ENCODE measurements around the gene INO80B. TPM values are rescaled to one million over a fixed set of nuclear protein-coding genes. Genes with fewer than 3 reads are reported as not detected.
"Not testable (repeated sequence)": the region's sequence is repeated elsewhere in the genome, so short reads cannot be mapped to it uniquely, and the experiment has no call there.

The INO80B gene
- total RNA-seq, 1 experiment from 2014 or later = 14.2 TPM

DNA sequence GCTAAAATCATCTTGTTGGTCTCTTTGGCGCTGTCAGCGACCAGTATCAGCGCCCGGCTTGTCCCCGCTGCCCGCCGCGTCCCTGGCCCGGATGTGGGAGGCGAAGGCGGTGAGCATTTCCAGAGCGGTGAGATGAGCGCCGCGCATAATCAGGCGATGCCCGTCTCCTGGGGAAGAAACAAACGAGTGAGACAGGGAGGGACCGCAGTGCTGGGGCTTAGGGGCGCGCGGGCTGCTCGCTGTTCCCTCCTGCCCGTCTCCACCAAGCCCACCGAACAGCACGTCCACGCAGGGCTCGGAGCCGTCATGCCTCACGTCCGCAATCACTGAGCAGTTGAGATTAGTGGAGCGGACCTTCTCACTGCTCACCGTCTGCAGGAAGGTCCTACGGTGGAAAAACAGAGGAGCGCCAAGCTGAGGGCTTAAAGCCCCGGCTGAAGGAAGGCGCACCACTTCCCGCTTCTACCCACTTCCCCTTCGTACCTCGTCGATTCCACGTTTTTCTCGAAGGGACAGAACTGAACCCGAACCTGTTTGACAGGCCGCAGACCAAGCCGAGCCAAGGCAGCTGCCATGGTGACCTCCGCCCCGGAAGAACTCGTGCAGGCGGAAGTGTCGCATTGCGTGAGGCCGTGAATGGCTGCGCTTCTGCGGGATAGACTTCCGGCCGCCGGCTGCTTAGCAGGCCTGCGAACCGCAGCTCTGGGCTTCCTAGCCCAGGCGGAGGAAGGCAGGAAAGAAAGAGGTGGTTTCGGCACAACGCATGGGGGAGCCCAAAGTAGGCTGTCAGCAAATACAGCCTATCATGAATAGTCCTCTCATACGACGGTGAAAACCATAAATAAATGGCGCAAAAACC, 17.4 kb downstream of the INO80B start, which contains the start of gene MRPL53:
TSS of gene MRPL53 (minus strand) at position 595 of the 859 bp plus-strand sequence. CDS start at position 575, 20 bp downstream.
- Histone ChIP-seq H3K4me1 (peaks cover 3% of the 10 kb centered on the region; the same call in 1 of the 2 replicates), H3K36me3 (peaks cover 7% of the 10 kb centered on the region; the same call in 1 of the 2 replicates), H3K27ac (peak within 1 kb of the TSS; percentile 76), H3K9me3 (replicated peaks) (no peaks in the 10 kb centered on the region), H3K4me3 (peak within 1 kb of the TSS; percentile 78), H3K27me3 (no peaks in the 10 kb centered on the region)
- DNase-seq = peak; percentile 96 to 98

GRCh38 chr2:74472945-74473258, 18.0 kb downstream of the INO80B start:
- Histone ChIP-seq H3K27me3 (no peaks in the 10 kb centered on the region), H3K36me3 (peaks cover 7% of the 10 kb centered on the region; the same call in 1 of the 2 replicates), H3K4me1 (peaks cover 3% of the 10 kb centered on the region; the same call in 1 of the 2 replicates), H3K4me3 (peak overlapping the region; percentile 78), H3K27ac (peak overlapping the region; percentile 76), H3K9me3 (replicated peaks) (no peaks in the 10 kb centered on the region)
- DNase-seq = no peak

- Histone ChIP-seq H3K9me3 (replicated peaks) (no peaks in the 10 kb centered on the region), H3K27ac (no peak overlapping the region), H3K36me3 (peaks cover 7% of the 10 kb centered on the region; the same call in 1 of the 2 replicates), H3K4me3 (no peak overlapping the region), H3K27me3 (no peaks in the 10 kb centered on the region), H3K4me1 (peaks cover 3% of the 10 kb centered on the region; the same call in 1 of the 2 replicates)
- DNase-seq = no peak
Observed at GRCh38 chr2:74474481-74474880, 19.6 kb downstream of the INO80B start.

- peaks cover 3% of the 10 kb centered on the region; the same call in 1 of the 2 replicates for H3K4me1 ChIP-seq
- H3K9me3 ChIP-seq (replicated peaks) = no peaks in the 10 kb centered on the region
- H3K36me3 ChIP-seq = peaks cover 7% of the 10 kb centered on the region; the same call in 1 of the 2 replicates
- H3K4me3 ChIP-seq = no peak overlapping the region
- no peaks in the 10 kb centered on the region for H3K27me3 ChIP-seq
- DNase-seq = peak; percentile 37 to 51
- H3K27ac ChIP-seq = no peak overlapping the region
Observed at GRCh38 chr2:74474899-74475298, 20.0 kb downstream of the INO80B start.

GRCh38 chr2:74481431-74481830, 26.5 kb downstream of the INO80B start:
- no peak overlapping the region for H3K27ac ChIP-seq
- H3K27me3 ChIP-seq = no peaks in the 10 kb centered on the region

DNA sequence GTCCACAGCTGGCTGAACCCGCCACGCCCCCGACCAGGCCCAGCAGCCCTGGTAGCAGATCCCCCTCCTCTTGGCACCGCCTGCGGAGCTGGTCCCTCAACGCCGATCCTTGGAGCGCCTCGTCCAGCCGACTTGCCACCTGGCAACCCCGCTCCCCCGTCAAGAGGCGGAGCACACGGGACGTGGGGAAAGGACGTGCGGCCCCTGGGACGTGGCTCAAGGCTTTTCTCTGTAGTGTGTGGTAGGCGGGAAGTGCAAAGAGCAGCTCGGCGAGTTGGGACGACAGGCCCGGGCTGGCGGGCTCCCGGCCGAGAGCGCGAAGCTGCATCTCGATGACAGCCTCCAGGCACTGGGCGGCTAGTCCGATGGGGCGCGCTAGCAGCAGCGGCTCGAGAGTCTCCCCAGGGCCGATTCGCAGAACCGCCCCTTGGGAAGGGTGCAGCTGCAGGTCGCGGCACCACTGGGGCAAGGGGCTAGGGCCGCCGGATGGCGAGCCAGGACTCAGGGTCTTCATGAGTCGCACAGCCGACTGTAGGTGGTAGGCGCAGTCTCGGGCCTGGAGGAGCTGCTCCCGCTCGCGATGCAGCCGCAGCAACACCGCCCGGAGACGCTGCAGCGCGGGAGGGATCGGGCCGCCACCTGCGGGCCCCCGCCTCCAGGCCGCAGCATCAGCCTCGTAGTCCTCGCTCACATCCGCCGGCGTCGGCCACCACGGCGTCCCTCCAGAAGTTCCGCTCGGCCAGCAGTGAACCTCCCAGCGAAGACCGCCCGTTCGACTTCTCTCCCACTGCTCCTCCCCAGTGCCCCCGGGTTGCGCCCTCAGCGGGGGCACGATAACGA, 27.3 kb downstream of the INO80B start:
- Histone ChIP-seq H3K9me3 (replicated peaks) (no peaks in the 10 kb centered on the region), H3K27ac (peak overlapping the region; percentile 87), H3K4me1 (peaks cover 4% of the 10 kb centered on the region), H3K36me3 (peaks cover 4% of the 10 kb centered on the region; the same call in 1 of the 2 replicates), H3K27me3 (no peaks in the 10 kb centered on the region), H3K4me3 (peak overlapping the region; percentile 93)
- peak; percentile 52 to 72 for DNase-seq

More at GRCh38 chr2:74481431-74481830, 26.5 kb downstream of the INO80B start:
- Histone ChIP-seq H3K9me3 (replicated peaks) (no peaks in the 10 kb centered on the region), H3K4me3 (peak overlapping the region; percentile 93), H3K4me1 (peaks cover 4% of the 10 kb centered on the region), H3K36me3 (peaks cover 4% of the 10 kb centered on the region; the same call in 1 of the 2 replicates)
- no peak for DNase-seq

DNA sequence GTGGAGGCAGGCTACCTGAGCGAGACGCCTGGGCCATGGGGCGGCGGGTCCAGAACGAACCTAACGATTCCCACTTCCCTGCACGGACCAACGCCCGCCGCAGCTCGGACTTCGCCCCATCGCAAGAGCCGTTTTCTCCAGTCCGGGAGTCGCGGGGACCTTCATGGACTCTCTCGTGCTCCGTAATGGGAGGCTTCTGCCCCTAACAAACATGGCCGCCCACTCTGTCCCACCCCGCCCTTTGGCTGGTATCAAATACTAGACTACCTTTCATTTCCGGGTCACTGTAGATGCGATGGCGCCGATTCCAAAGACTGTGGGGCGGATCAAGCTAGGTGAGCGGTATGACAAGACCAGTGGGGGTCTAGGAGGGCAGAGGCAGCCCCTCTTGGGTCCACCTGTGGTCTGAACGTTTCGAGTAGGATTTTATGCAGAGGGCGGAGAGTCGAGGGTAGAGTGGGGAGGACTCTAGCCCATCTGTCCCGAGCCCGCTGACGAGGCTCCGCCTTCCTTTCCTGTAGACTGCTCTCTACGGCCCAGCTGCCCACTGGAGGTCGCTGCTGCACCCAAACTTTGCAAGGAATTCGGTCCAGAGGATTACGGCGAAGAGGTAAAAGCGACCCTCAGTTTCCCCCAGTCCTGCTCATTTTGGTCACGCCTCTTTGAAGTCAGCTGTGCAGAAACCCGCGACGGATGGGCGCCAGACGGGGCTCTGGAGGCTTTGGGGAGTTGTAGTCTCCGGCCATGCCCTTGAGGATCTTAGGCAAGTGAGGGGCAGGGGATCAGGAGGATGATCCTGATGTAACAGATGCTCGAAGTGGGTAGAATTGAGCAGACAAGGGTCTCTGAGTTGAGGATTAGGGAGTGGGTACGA, 28.2 kb downstream of the INO80B start, which contains the start of the genes CCDC142 and TTC31:
TSS of gene CCDC142 (minus strand) at position 198 of the 874 bp plus-strand sequence. CDS start at position 37, 161 bp downstream.
TSS of gene TTC31 (plus strand) at position 281 of the 874 bp plus-strand sequence. CDS start at position 296, 15 bp downstream.
- Histone ChIP-seq H3K4me1 (peaks cover 4% of the 10 kb centered on the region), H3K9me3 (replicated peaks) (no peaks in the 10 kb centered on the region), H3K4me3 (peak within 1 kb of the TSS; percentile 93), H3K27me3 (no peaks in the 10 kb centered on the region), H3K27ac (peak within 1 kb of the TSS; percentile 87), H3K36me3 (peaks cover 4% of the 10 kb centered on the region; the same call in 1 of the 2 replicates)
- DNase-seq = peak; percentile 97 to 99

DNA sequence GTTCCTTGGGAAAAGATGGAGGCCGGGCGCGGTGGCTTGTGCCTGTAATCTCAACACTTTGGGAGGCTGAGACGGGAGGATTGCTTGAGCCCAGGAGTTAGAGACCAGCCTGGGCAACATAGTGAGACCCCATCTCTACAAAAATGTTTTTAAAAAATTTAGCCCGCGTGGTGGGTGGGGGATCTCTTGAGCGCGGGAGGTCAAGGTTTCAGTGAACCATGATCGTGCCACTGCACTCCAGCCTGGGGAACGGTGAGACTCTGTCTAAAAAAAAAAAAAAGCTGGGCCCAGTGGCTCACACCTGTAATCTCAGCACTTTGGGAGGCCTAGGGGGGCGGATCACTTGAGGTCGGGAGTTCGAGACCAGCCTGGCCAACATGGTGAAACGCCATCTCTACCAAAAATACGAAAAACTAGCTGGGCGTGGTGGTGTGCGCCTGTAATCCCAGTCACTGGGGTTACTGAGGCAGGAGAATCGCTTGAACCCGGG, 28.8 kb downstream of the INO80B start:
- H3K4me3 ChIP-seq = peak overlapping the region; percentile 93
- not testable (repeated sequence) for H3K36me3 ChIP-seq; H3K4me1 ChIP-seq; H3K9me3 ChIP-seq (replicated peaks); DNase-seq; H3K27me3 ChIP-seq
- H3K27ac ChIP-seq = peak overlapping the region; percentile 87; the same call in 1 of the 2 replicates

DNA sequence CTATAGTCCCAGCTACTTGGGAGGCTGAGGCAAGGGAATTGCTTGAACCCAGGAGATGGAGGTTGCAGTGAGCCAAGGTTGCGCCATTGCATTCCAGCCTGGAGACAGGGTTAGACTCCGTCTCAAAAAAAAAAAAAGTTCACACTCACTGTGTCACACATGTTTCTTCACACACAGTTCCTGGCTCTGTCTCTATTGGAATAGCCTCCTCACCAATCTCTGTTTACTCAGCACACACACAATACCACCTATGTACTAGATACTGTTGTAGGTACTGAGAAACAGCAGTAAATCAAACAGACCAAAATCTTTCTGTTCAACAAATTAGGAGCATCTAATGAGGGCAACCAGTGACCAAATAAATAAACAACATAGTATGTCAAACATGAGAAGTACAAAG, 31.3 kb downstream of the INO80B start:
- Histone ChIP-seq H3K4me1 (peaks cover 4% of the 10 kb centered on the region), H3K9me3 (replicated peaks) (no peaks in the 10 kb centered on the region), H3K36me3 (peaks cover 6% of the 10 kb centered on the region; the same call in 1 of the 2 replicates), H3K4me3 (no peak overlapping the region), H3K27ac (no peak overlapping the region), H3K27me3 (no peaks in the 10 kb centered on the region)
- DNase-seq = no peak

DNA sequence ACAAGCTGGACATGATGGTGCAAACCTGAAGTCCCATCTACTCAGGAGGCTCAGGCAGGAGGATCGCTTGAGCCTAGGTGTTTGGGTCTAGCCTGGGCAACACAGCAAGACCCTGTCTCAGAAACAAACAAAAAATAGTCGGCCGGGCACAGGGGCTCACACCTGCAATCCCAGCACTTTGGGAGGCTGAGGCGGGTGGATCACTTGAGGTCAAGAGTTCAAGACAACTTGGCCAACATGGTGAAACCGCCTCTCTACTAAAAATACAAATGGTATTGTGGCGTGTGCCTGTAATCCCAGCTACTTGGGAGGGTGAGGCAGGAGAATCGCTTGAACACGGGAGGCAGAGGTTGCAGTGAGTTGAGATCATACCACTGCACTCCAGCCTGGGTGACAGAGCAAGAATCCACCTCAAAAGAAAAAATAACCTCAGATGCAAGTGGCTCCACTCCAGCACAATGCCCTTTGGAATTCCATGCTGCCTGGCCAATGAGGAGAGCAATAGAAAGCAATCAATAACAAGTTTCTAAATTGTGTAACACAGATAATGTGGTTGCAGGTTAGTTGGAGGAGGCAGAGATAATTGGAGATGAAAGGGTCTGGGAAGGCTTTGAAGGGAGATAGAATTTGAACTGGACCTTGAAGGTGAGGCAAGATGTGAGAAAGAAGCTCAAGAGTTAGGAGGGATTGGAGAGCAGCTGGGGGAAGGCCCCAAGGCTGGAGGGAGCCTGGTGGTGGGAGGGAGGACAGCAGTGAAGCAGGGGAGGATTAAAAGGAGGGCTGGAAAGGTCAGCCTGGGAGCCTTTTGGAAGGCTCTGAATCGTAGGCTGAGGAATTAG, 34.0 kb downstream of the INO80B start:
- H3K36me3 ChIP-seq = peaks cover 22% of the 10 kb centered on the region
- no peaks in the 10 kb centered on the region for H3K27me3 ChIP-seq
- no peaks in the 10 kb centered on the region for H3K9me3 ChIP-seq (replicated peaks)
- no peak overlapping the region for H3K27ac ChIP-seq
- no peak overlapping the region for H3K4me3 ChIP-seq
- H3K4me1 ChIP-seq = no peaks in the 10 kb centered on the region
- no peak for DNase-seq

DNA sequence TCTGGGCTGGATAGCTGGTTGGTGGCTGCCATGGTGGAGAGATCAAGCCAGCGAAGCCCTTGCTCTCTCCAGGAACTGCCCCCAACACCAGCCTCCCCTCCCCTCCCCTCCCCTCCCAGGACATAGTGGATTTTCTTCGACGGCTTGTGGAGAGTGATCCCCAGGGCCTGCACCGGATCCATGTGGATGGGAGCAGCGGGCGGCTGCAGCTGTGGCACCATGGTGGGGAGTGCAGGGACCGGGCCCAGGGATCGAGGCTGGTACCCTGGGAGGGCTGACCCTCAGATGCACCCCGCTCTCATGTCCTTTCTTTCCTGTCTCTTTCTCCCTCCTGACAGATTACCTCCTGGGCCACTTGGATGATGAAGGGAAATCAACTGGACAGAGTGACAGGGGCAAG, 35.0 kb downstream of the INO80B start:
- H3K9me3 ChIP-seq (replicated peaks) = no peaks in the 10 kb centered on the region
- H3K4me1 ChIP-seq = no peaks in the 10 kb centered on the region
- H3K27me3 ChIP-seq = no peaks in the 10 kb centered on the region
- no peak overlapping the region for H3K4me3 ChIP-seq
- H3K27ac ChIP-seq = no peak overlapping the region
- no peak for DNase-seq
- peaks cover 28% of the 10 kb centered on the region for H3K36me3 ChIP-seq

DNA sequence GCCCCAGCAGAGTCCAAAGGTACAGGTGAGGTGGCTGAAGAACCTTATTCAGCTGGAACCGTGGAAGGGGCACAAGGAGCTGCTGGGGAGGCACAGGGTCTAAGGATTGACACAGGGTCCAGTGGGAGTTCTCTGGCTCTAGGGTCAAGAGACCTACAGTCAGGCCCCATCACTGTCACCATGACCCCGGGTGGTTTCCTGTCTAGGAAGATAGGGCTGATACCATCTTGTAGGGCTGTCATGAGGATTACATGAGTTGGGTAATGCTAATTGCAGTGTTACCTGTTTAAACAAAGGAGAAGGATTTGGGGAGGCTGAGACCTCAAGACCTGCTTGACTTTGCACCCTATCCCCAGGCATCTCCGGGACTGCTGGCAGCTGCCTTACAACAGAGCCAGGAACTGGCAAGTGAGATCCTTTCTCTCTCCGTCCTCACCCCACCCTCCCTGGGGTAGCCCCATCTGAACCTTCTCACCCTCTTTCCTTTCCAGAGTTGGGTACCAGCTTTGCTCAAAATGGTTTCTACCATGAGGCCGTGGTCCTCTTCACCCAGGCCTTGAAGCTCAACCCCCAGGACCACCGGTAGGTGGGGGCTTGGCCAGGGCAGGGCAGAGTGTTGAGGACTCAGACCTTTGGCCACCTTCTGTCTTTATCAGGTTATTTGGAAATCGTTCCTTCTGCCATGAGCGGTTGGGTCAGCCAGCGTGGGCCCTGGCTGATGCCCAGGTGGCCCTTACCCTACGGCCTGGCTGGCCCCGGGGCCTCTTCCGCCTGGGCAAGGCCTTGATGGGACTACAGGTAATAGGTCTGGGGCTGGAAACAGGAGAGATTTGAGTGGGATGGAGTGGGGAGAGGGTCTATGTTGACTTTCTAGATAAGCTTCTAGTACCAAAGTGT, 37.0 kb downstream of the INO80B start:
- H3K27me3 ChIP-seq = no peaks in the 10 kb centered on the region
- H3K4me1 ChIP-seq = no peaks in the 10 kb centered on the region
- peaks cover 28% of the 10 kb centered on the region for H3K36me3 ChIP-seq
- no peak for DNase-seq
- H3K9me3 ChIP-seq (replicated peaks) = no peaks in the 10 kb centered on the region
- H3K27ac ChIP-seq = no peak overlapping the region
- H3K4me3 ChIP-seq = no peak overlapping the region
